SK-N-SH (cell line): ENCODE measurements around the gene LRRC26. TPM values are rescaled to one million over a fixed set of nuclear protein-coding genes. Genes with fewer than 3 reads are reported as not detected.

Experiments
- CTCF ChIA-PET: fragments of 300-600, 350-600 bp; formaldehyde crosslinking; extraction: SDS; loops from one replicate; lab custom pipeline; 2021; lab: Yijun Ruan, JAX
- POLR2A ChIA-PET: fragments of 350-600 bp; sonication (Branson Sonifier 250); formaldehyde crosslinking; extraction: SDS; loops from one replicate; lab custom pipeline; 2020; ENCODE audit warnings: antibody characterized with exemption, inconsistent platforms; lab: Yijun Ruan, JAX
- DNase-seq: peaks from one replicate; pipeline ENCODE4 v3.0.0; 2012
- H2AFZ ChIP-seq: fragments of 200-600 bp; sonication (generic); 2 replicates; pipeline ENCODE4 v1.8.1; 2016; ENCODE audit warnings: antibody characterized with exemption, mild to moderate bottlenecking, low read depth
- H3F3A ChIP-seq: fragments of 200-600 bp; sonication (generic); replicated peaks from 2 replicates; pipeline ENCODE3; 2016; ENCODE audit warnings: antibody characterized with exemption, mild to moderate bottlenecking; ENCODE audit not compliant: insufficient read depth
- H3K27ac ChIP-seq, 2 experiments: fragments of 200-500 bp in 1 of 2; fragments of 200-600 bp in 1 of 2; sonication (Bioruptor generic) in 1 of 2; sonication (generic), shearing (Covaris generic) in 1 of 2; 2 replicates each; pipeline versions ENCODE4 v1.5.1 to v1.6.1; 2014 to 2016; ENCODE audit warnings: low read depth in 2 of 2, inconsistent platforms in 1 of 2, low read length in 1 of 2, mild to moderate bottlenecking in 1 of 2, mixed read lengths in 1 of 2
- H3K27me3 ChIP-seq: fragments of 200-600 bp; sonication (generic), shearing (Covaris generic); 2 replicates; pipeline ENCODE4 v1.6.1; 2016; ENCODE audit warnings: mixed run types; ENCODE audit not compliant: insufficient read depth
- H3K36me3 ChIP-seq, 2 experiments: fragments of 200-500 bp in 1 of 2; fragments of 200-600 bp in 1 of 2; sonication (Bioruptor generic) in 1 of 2; sonication (generic) in 1 of 2; replicated peaks in 1 of 2; 2 replicates each; pipeline versions ENCODE3 to v1.5.1; 2014 to 2016; ENCODE audit warnings: low read length in 1 of 2, mild to moderate bottlenecking in 1 of 2; ENCODE audit not compliant: insufficient read depth in 2 of 2, control insufficient read depth in 1 of 2
- H3K4me1 ChIP-seq, 2 experiments: fragments of 200-500 bp in 1 of 2; fragments of 200-600 bp in 1 of 2; sonication (Bioruptor generic) in 1 of 2; sonication (generic), shearing (Covaris generic) in 1 of 2; 2 replicates each; pipeline versions ENCODE4 v1.5.1 to v1.6.1; 2014 to 2016; ENCODE audit warnings: low read depth in 1 of 2, low read length in 1 of 2, mixed run types in 1 of 2; ENCODE audit not compliant: insufficient read depth in 2 of 2, control insufficient read depth in 1 of 2
- H3K4me2 ChIP-seq: fragments of 200-600 bp; sonication (generic), shearing (Covaris generic); 2 replicates; pipeline ENCODE4 v1.6.1; 2017; ENCODE audit warnings: mixed run types
- H3K4me3 ChIP-seq, 2 experiments: fragments of 200-500 bp in 1 of 2; fragments of 200-600 bp in 1 of 2; sonication (Bioruptor generic) in 1 of 2; sonication (generic), shearing (Covaris generic) in 1 of 2; 2 replicates each; pipeline versions ENCODE4 v1.5.1 to v1.8.1; 2014 to 2016; ENCODE audit warnings: low read depth in 2 of 2, inconsistent platforms in 1 of 2, low read length in 1 of 2, mild to moderate bottlenecking in 1 of 2, mixed read lengths in 1 of 2, moderate library complexity in 1 of 2
- H3K79me2 ChIP-seq: fragments of 200-600 bp; sonication (generic); 2 replicates; pipeline ENCODE4 v1.8.1; 2017; ENCODE audit warnings: mild to moderate bottlenecking; ENCODE audit not compliant: insufficient read depth
- H3K9ac ChIP-seq: fragments of 200-600 bp; sonication (generic); 2 replicates; pipeline ENCODE4 v1.6.1; 2017; ENCODE audit warnings: mixed run types
- H3K9me2 ChIP-seq: fragments of 200-600 bp; sonication (generic); 2 replicates; pipeline ENCODE4 v1.6.1; 2017; ENCODE audit warnings: mixed run types
- H3K9me3 ChIP-seq: fragments of 200-600 bp; sonication (generic); 2 replicates; pipeline ENCODE4 v1.6.1; 2017; ENCODE audit warnings: mixed run types, mild to moderate bottlenecking, moderate library complexity
- H4K20me1 ChIP-seq: fragments of 200-600 bp; sonication (generic); 2 replicates; pipeline ENCODE4 v1.6.1; 2017; ENCODE audit warnings: mild to moderate bottlenecking, mixed run types; ENCODE audit not compliant: insufficient read depth
- CHD2 ChIP-seq: fragments of 150-350 bp; IDR thresholded peaks from 2 replicates; pipeline ENCODE4 v1.6.1; 2018; ENCODE audit warnings: low read length; ENCODE audit not compliant: partially characterized antibody
- FOXJ3 ChIP-seq: sonication (generic); formaldehyde crosslinking; IDR thresholded peaks from 2 replicates; pipeline ENCODE4 v1.5.1; 2020; ENCODE audit warnings: mild to moderate bottlenecking, missing genetic modification reagents
- JUND ChIP-seq: IDR thresholded peaks from 2 replicates; pipeline ENCODE4 v1.4.0; 2012
- MEF2A ChIP-seq: IDR thresholded peaks from 2 replicates; pipeline ENCODE4 v1.4.0; 2012; ENCODE audit warnings: low read depth, borderline replicate concordance
- SIN3A ChIP-seq: IDR thresholded peaks from 2 replicates; pipeline ENCODE4 v1.6.1; 2012; ENCODE audit warnings: low read depth, mild to moderate bottlenecking, low read length, moderate library complexity, borderline replicate concordance
- TEAD4 ChIP-seq: IDR thresholded peaks from 2 replicates; pipeline ENCODE4 v1.4.0; 2012; ENCODE audit warnings: mild to moderate bottlenecking, borderline replicate concordance; ENCODE audit not compliant: insufficient read depth
- USF2 ChIP-seq: fragments of 150-350 bp; IDR thresholded peaks from 2 replicates; pipeline ENCODE4 v1.6.1; 2017; ENCODE audit warnings: antibody characterized with exemption, low read length, low read depth, borderline replicate concordance
- YY1 ChIP-seq: IDR thresholded peaks from 2 replicates; pipeline ENCODE4 v1.4.0; 2012; ENCODE audit warnings: low read depth, mild to moderate bottlenecking
- ZBTB33 ChIP-seq: IDR thresholded peaks from 2 replicates; pipeline ENCODE4 v1.4.0; 2012; ENCODE audit warnings: low read depth, borderline replicate concordance
- WGBS: methylation state at CpG from one replicate; pipeline ENCODE4 v1.1.6; 2017; ENCODE audit warnings: low lambda C conversion rate; 5-methylcytosine and 5-hydroxymethylcytosine counted together
- polyA plus RNA-seq, 3 experiments: library from polyadenylated mRNA; depleted of rRNA; stranded (reverse); fragments of >200 nt; gene quantifications; 2 replicates each; pipeline ENCODE4 v1.2.3, GENCODE V29; 2012

Gene LRRC26
- polyA plus RNA-seq, 1 of the 3 experiments (the other 2 are of a cell fraction) = not detected

GRCh38 chr9:137143459-137143858, 26.4 kb downstream of the LRRC26 start:
- Histone ChIP-seq H3K9me2 (no peaks in the 10 kb centered on the region), H3F3A (no peaks in the 10 kb centered on the region), H3K4me1 (peaks cover 0 to 6% of the 10 kb centered on the region in 2 experiments; a peak in 1 of 4 replicates), H3K9me3 (no peaks in the 10 kb centered on the region), H3K9ac (no peak overlapping the region), H3K36me3 (no peaks in the 10 kb centered on the region), H3K27me3 (peaks cover 5% of the 10 kb centered on the region), H2AFZ (no peak overlapping the region), H3K4me3 (no peak overlapping the region), H3K4me2 (no peak overlapping the region), H4K20me1 (no peaks in the 10 kb centered on the region), H3K79me2 (no peaks in the 10 kb centered on the region), H3K27ac (no peak overlapping the region)
- DNase-seq = no peak
- ChIA-PET CTCF (no interaction called here), POLR2A (interaction anchor here (1.0 kb wide), 1 partner anchor 14 kb away, joined by 3 read pairs; no protein-coding TSS in a partner anchor)
- TF ChIP-seq TEAD4 (no peak), MEF2A (no peak), FOXJ3 (CRISPR knock-in tag) (no peak), JUND (no peak), CHD2 (no peak), USF2 (no peak), SIN3A (no peak)
- WGBS = 58% methylated on average over 2 of the region's 4 CpGs

- Histone ChIP-seq H3K27ac (no peak overlapping the region), H3K9ac (no peak overlapping the region), H3F3A (no peaks in the 10 kb centered on the region), H3K79me2 (no peaks in the 10 kb centered on the region), H2AFZ (no peak overlapping the region), H3K27me3 (peaks cover 14% of the 10 kb centered on the region), H3K4me2 (no peak overlapping the region), H3K4me1 (peaks cover 0 to 8% of the 10 kb centered on the region in 2 experiments; a peak in 1 of 4 replicates), H3K9me2 (no peaks in the 10 kb centered on the region), H3K36me3 (no peaks in the 10 kb centered on the region), H3K4me3 (no peak overlapping the region)
- no peak for DNase-seq
- POLR2A ChIA-PET = no interaction called here
- CTCF ChIA-PET = interaction anchor here (1.9 kb wide), 1 partner anchor 85 kb away, joined by 5 read pairs; the partner anchor contains the start of gene RNF224
- no peak for TF ChIP-seq ZBTB33
- no peak for TF ChIP-seq YY1
- TF ChIP-seq, all 33 proteins: peak for 0
- Histone ChIP-seq H3K9me3 (no peaks in the 10 kb centered on the region), H4K20me1 (no peaks in the 10 kb centered on the region)
- WGBS = 58% methylated on average over 22 of the region's 24 CpGs
These were observed 27.6 kb downstream of the LRRC26 start for GRCh38 chr9:137141976-137142936.
